ENCODE data around the gene SYPL2. TPM values are rescaled to one million over a fixed set of nuclear protein-coding genes. Genes with fewer than 3 reads are reported as not detected.

Gene SYPL2
- total and polyA plus RNA-seq, 4 experiments from 2014 or later = not detected

- H3K4me1 Mint-ChIP-seq = peaks cover 17 to 42% (median 30%) of the 10 kb centered on the region in 4 donors
Observed at GRCh38 chr1:109483672-109484518, 17.5 kb downstream of the SYPL2 start, which contains the start of gene ATXN7L2. Gene ATXN7L2 (plus strand): TSS chr1:109483905. CDS start chr1:109483954, 49 bp downstream.

GRCh38 chr1:109484519-109484975, 18.2 kb downstream of the SYPL2 start:
- Histone ChIP-seq H3K4me1 (ENCODE audit: insufficient read depth, low read length) (peaks cover 20% of the 10 kb centered on the region), H3K36me3 (ENCODE audit: insufficient read depth, low read length) (peaks cover 6% of the 10 kb centered on the region), H3K27ac (ENCODE audit: low read depth, low read length) (peak overlapping the region; percentile 76), H3K27me3 (ENCODE audit: insufficient read depth, low read length) (no peaks in the 10 kb centered on the region), H3K4me3 (ENCODE audit: low read length in 2 of 2) (peak overlapping the region; percentile 46 to 98), H3K9me3 (ENCODE audit: control insufficient read depth in 1 of 2, low read length in 2 of 2) (no peaks in the 10 kb centered on the region)
- peaks cover 16 to 40% (median 28%) of the 10 kb centered on the region in 4 donors for H3K4me1 Mint-ChIP-seq
- H3K36me3 Mint-ChIP-seq = peaks cover 5 to 31% of the 10 kb centered on the region in 2 donors
- POLR2A ChIA-PET (ENCODE audit: partially characterized antibody) = interaction anchor here (0.6 to 6.0 kb wide), 21 partner anchors 15 to 854 kb away, joined by 3 to 206 read pairs (median 6); partner anchors contain the start of genes AMIGO1, AMPD2, CLCC1 and CYB561D1
- intact Hi-C loops (cut with micrococcal nuclease) = loop anchor here (1.0 to 5.0 kb wide), 4 partner anchors 10 to 548 kb away; partner anchors contain the start of genes CYB561D1, SARS1 and STRIP1
- no peak for DNase-seq
- no peaks in the 10 kb centered on the region for H3K9me3 Mint-ChIP-seq
- H3K4me3 Mint-ChIP-seq = peak overlapping the region; percentile 91 to 96 (median 94)
- CTCF ChIA-PET (ENCODE audit: partially characterized antibody) = interaction anchor here (0.6 to 37.2 kb wide), 10 partner anchors 9 to 500 kb away, joined by 3 to 1669 read pairs (median 5); partner anchors contain the start of genes AHCYL1, AMIGO1, CYB561D1 and GPR61
- H3K27me3 Mint-ChIP-seq = peaks cover 0 to 2% of the 10 kb centered on the region in 2 donors
- peak overlapping the region; percentile 86 to 95 (median 90) for H3K27ac Mint-ChIP-seq

More at GRCh38 chr1:109483672-109484518, 17.5 kb downstream of the SYPL2 start, which contains the start of gene ATXN7L2:
- no peaks in the 10 kb centered on the region for H3K9me3 ChIP-seq (ENCODE audit: control insufficient read depth in 1 of 2, low read length in 2 of 2)
- peaks cover 4% of the 10 kb centered on the region for H3K27me3 ChIP-seq (ENCODE audit: insufficient read depth, low read length)
- ChIA-PET POLR2A (ENCODE audit: partially characterized antibody) (interaction anchor here (0.6 to 6.0 kb wide), 25 partner anchors 14 to 1480 kb away, joined by 3 to 206 read pairs (median 5); partner anchors contain the start of genes AHCYL1, AMIGO1, AMPD2 and CLCC1), CTCF (ENCODE audit: partially characterized antibody) (interaction anchor here (0.7 to 37.2 kb wide), 12 partner anchors 10 to 546 kb away, joined by 3 to 1669 read pairs (median 4); partner anchors contain the start of genes AHCYL1, AMIGO1, CYB561D1 and GPR61)
- peak within 1 kb of the TSS; percentile 76 for H3K27ac ChIP-seq (ENCODE audit: low read depth, low read length)
- peak within 1 kb of the TSS; percentile 95 to 98 for H3K4me3 ChIP-seq (ENCODE audit: low read length in 2 of 2)
- peak; percentile 92 to 95 (median 93) for DNase-seq
- peaks cover 5 to 28% of the 10 kb centered on the region in 2 donors for H3K36me3 Mint-ChIP-seq
- intact Hi-C loops (cut with micrococcal nuclease) = loop anchor here (1.0 to 5.0 kb wide), 6 partner anchors 10 to 548 kb away; partner anchors contain the start of genes CYB561D1, PSMA5, SARS1 and STRIP1
- peak within 1 kb of the TSS; percentile 91 to 96 (median 94) for H3K4me3 Mint-ChIP-seq
- peaks cover 20% of the 10 kb centered on the region for H3K4me1 ChIP-seq (ENCODE audit: insufficient read depth, low read length)
- no peaks in the 10 kb centered on the region for H3K9me3 Mint-ChIP-seq
- H3K27ac Mint-ChIP-seq = peak within 1 kb of the TSS; percentile 86 to 97 (median 92)
- H3K27me3 Mint-ChIP-seq = peaks cover 0 to 5% of the 10 kb centered on the region in 2 donors
- peaks cover 6% of the 10 kb centered on the region for H3K36me3 ChIP-seq (ENCODE audit: insufficient read depth, low read length)

DNA sequence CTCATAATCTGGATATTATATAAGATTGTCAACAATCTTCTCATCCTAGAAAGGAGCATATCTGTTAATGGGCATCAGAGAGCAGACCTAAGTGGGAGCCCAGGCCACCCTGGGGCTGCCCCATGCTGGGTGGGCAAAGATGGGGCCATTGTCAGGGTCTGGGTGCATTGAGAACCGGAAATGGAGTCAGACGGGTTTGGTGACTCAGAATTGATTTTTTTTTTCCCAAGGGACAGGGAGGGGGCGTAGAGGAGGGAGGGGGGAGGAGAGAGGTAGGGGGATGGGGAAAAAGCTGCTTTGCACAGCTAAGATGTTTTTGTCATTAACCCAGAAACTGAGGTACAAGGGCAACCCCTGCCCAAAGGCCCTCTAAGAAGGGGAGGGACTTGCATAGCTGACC, 18.7 kb downstream of the SYPL2 start:
- Histone ChIP-seq H3K4me3 (ENCODE audit: low read length in 2 of 2) (peak overlapping the region; percentile 46 to 98), H3K36me3 (ENCODE audit: insufficient read depth, low read length) (peaks cover 6% of the 10 kb centered on the region), H3K9me3 (ENCODE audit: control insufficient read depth in 1 of 2, low read length in 2 of 2) (no peaks in the 10 kb centered on the region), H3K27ac (ENCODE audit: low read depth, low read length) (no peak overlapping the region), H3K4me1 (ENCODE audit: insufficient read depth, low read length) (peaks cover 20% of the 10 kb centered on the region), H3K27me3 (ENCODE audit: insufficient read depth, low read length) (no peaks in the 10 kb centered on the region)
- peaks cover 5 to 31% of the 10 kb centered on the region in 2 donors for H3K36me3 Mint-ChIP-seq
- peaks cover 16 to 40% (median 28%) of the 10 kb centered on the region in 4 donors for H3K4me1 Mint-ChIP-seq
- no peak for DNase-seq
- ChIA-PET CTCF (ENCODE audit: partially characterized antibody) (interaction anchor here (0.6 to 37.2 kb wide), 7 partner anchors 8 to 369 kb away, joined by 3 to 1669 read pairs (median 7); partner anchors contain the start of genes AMIGO1, CYB561D1 and GPR61), POLR2A (ENCODE audit: partially characterized antibody) (interaction anchor here (0.6 to 6.0 kb wide), 10 partner anchors 16 to 853 kb away, joined by 3 to 206 read pairs (median 6); partner anchors contain the start of genes AMIGO1, CLCC1, CYB561D1 and GNAI3)
- H3K27me3 Mint-ChIP-seq = no peaks in the 10 kb centered on the region
- peak overlapping the region; percentile 91 to 96 (median 94) for H3K4me3 Mint-ChIP-seq
- peak overlapping the region in 4 of 7 donors; percentile 86 to 95 (median 91) for H3K27ac Mint-ChIP-seq
- intact Hi-C loops (cut with micrococcal nuclease) = no loop called here
- no peaks in the 10 kb centered on the region for H3K9me3 Mint-ChIP-seq

DNA sequence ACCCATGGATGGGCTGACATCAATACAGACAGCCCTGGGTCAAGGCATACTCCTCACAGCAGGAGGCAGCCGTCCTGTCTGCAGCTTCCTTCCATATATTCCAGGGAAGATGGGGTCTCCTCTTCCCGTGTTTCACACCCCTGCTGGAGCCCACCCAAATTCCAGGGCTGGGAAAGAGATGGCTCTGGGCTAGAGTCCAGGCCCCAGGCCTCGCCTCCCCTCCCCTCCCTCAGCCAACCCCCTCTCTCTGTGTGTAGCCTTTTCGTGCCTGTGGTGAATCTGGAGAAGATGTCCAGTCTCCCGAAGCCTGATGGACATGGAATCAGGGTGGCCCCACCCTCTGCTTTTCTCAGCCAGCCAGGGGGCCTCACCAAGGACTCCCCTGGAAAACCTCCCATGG, 20.9 kb downstream of the SYPL2 start:
- POLR2A ChIA-PET (ENCODE audit: partially characterized antibody) = interaction anchor here (1.0 to 23.6 kb wide), 3 partner anchors 43 to 61 kb away, joined by 3 to 438 read pairs (median 3); partner anchors contain the start of gene GNAI3
- intact Hi-C loops (cut with micrococcal nuclease) = no loop called here

DNA sequence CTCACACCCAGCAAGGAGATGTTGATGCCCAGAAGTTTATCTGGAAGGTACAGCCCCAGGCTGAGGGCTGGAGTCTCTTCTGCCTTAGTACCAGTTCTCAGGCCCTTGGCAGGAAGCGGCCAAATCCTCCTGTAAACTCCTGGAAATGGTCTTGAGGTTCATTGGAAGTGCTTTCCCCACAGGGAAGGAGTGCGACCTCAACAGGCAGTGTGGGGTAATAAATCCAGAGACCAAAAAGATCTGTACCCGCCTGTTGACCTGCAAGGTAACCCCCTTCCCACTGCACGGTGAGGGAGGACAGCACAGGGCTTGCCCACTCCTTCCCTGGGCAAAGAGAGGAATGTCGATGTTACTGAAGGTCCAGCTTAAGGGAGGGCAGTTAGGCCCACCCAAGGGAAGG, 21.9 kb downstream of the SYPL2 start:
- Histone ChIP-seq H3K9me3 (ENCODE audit: control insufficient read depth in 1 of 2, low read length in 2 of 2) (no peaks in the 10 kb centered on the region), H3K4me3 (ENCODE audit: low read length in 2 of 2) (no peak overlapping the region), H3K27ac (ENCODE audit: low read depth, low read length) (no peak overlapping the region), H3K36me3 (ENCODE audit: insufficient read depth, low read length) (peaks cover 6% of the 10 kb centered on the region), H3K4me1 (ENCODE audit: insufficient read depth, low read length) (peaks cover 22% of the 10 kb centered on the region), H3K27me3 (ENCODE audit: insufficient read depth, low read length) (no peaks in the 10 kb centered on the region)
- Mint-ChIP-seq H3K27me3 (no peaks in the 10 kb centered on the region), H3K4me3 (no peak overlapping the region), H3K4me1 (peaks cover 13 to 36% (median 23%) of the 10 kb centered on the region in 4 donors), H3K9me3 (no peaks in the 10 kb centered on the region), H3K27ac (peak overlapping the region in 1 of 7 donors; percentile 44), H3K36me3 (peaks cover 10 to 35% of the 10 kb centered on the region in 2 donors)
- POLR2A ChIA-PET (ENCODE audit: partially characterized antibody) = interaction anchor here (23.6 kb wide), 1 partner anchor 42 kb away, joined by 438 read pairs; no protein-coding TSS in a partner anchor
- DNase-seq = no peak
- CTCF ChIA-PET (ENCODE audit: partially characterized antibody) = interaction anchor here (0.7 to 37.2 kb wide), 4 partner anchors 20 to 212 kb away, joined by 3 to 1669 read pairs (median 299); partner anchors contain the start of genes AMIGO1 and GPR61
- intact Hi-C loops (cut with micrococcal nuclease) = no loop called here

More for the DNA sequence above, 20.9 kb downstream of the SYPL2 start:
- Histone ChIP-seq H3K36me3 (ENCODE audit: insufficient read depth, low read length) (peaks cover 6% of the 10 kb centered on the region), H3K4me1 (ENCODE audit: insufficient read depth, low read length) (peaks cover 26% of the 10 kb centered on the region), H3K4me3 (ENCODE audit: low read length in 2 of 2) (no peak overlapping the region), H3K27ac (ENCODE audit: low read depth, low read length) (no peak overlapping the region), H3K9me3 (ENCODE audit: control insufficient read depth in 1 of 2, low read length in 2 of 2) (no peaks in the 10 kb centered on the region), H3K27me3 (ENCODE audit: insufficient read depth, low read length) (no peaks in the 10 kb centered on the region)
- H3K4me3 Mint-ChIP-seq = no peak overlapping the region
- H3K4me1 Mint-ChIP-seq = peaks cover 17 to 45% (median 30%) of the 10 kb centered on the region in 4 donors
- CTCF ChIA-PET (ENCODE audit: partially characterized antibody) = interaction anchor here (1.5 to 37.2 kb wide), 3 partner anchors 21 to 58 kb away, joined by 3 to 1669 read pairs (median 594); partner anchors contain the start of genes AMIGO1 and GPR61
- DNase-seq = no peak
- no peaks in the 10 kb centered on the region for H3K9me3 Mint-ChIP-seq
- H3K27me3 Mint-ChIP-seq = no peaks in the 10 kb centered on the region
- peak overlapping the region in 1 of 7 donors; percentile 19 for H3K27ac Mint-ChIP-seq
- H3K36me3 Mint-ChIP-seq = peaks cover 10 to 36% of the 10 kb centered on the region in 2 donors

- no peak overlapping the region for H3K4me3 ChIP-seq (ENCODE audit: low read length in 2 of 2)
- Mint-ChIP-seq H3K4me1 (peaks cover 11 to 32% (median 21%) of the 10 kb centered on the region in 4 donors), H3K4me3 (no peak overlapping the region), H3K27me3 (no peaks in the 10 kb centered on the region), H3K36me3 (peaks cover 10 to 32% of the 10 kb centered on the region in 2 donors), H3K27ac (no peak overlapping the region), H3K9me3 (no peaks in the 10 kb centered on the region)
- DNase-seq = no peak
- no peaks in the 10 kb centered on the region for H3K27me3 ChIP-seq (ENCODE audit: insufficient read depth, low read length)
- POLR2A ChIA-PET (ENCODE audit: partially characterized antibody) = interaction anchor here (16.6 to 23.6 kb wide), 2 partner anchors 21 to 42 kb away, joined by 292 to 438 read pairs; partner anchors contain the start of gene AMIGO1
- H3K4me1 ChIP-seq (ENCODE audit: insufficient read depth, low read length) = peaks cover 25% of the 10 kb centered on the region
- H3K27ac ChIP-seq (ENCODE audit: low read depth, low read length) = no peak overlapping the region
- CTCF ChIA-PET (ENCODE audit: partially characterized antibody) = interaction anchor here (0.7 to 37.2 kb wide), 5 partner anchors 20 to 220 kb away, joined by 3 to 1669 read pairs (median 4); partner anchors contain the start of genes AMIGO1 and GPR61
- intact Hi-C loops (cut with micrococcal nuclease) = no loop called here
- no peaks in the 10 kb centered on the region for H3K9me3 ChIP-seq (ENCODE audit: control insufficient read depth in 1 of 2, low read length in 2 of 2)
- H3K36me3 ChIP-seq (ENCODE audit: insufficient read depth, low read length) = peaks cover 6% of the 10 kb centered on the region
Observed at GRCh38 chr1:109488696-109489095, 22.4 kb downstream of the SYPL2 start.
